ENCODE results near the gene NAA35.

The NAA35 gene

DNA sequence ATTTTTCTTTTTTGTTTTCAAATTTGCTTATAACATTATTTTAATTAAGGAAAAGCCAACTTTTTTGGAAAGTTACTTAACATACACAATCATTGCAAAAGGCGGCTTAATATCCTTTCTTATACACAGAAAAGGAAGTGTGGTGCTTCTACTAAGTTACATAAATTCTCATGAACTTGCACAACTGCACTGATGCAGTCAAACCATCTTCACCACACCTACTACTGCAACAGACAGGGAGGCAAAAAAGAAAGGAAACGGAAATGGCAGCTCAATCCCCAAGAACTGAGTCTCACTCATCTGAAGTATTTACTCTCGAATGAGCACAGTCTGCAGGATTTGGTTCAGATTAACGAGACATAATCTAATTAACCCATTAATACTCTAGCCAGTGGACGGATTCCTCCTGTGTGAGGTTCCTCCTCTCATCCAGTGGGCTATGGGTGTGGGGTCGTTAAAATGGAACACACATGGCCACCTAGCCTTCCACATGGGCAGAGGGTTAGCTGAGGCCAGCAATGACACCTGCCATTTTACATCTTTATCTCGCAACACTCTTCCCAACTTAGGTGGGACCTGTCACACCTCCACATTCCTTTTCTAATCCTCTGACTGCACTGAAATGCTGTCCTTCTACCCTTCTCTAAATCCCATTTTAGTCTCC lies 128.4 kb downstream of the NAA35 start:
- DNase-seq, result peak; percentile 71
